H9 (cell line): ENCODE data around the gene PRDM2. TPM values are rescaled to one million over a fixed set of nuclear protein-coding genes. Genes with fewer than 3 reads are reported as not detected.

Experiments used
- DNase-seq: peaks from one replicate; pipeline ENCODE4 v3.0.0-alpha.2; 2017
- H2AFZ ChIP-seq: one replicate; pipeline ENCODE4 v1.6.1; 2013; ENCODE audit warnings: mild to moderate bottlenecking, low read length, control low read depth, moderate library complexity
- H2AK5ac ChIP-seq: 2 replicates; pipeline ENCODE4 v1.6.1; 2013; ENCODE audit warnings: low read length, control low read depth, mixed read lengths; ENCODE audit not compliant: insufficient read length
- H2BK120ac ChIP-seq: one replicate; pipeline ENCODE4 v1.6.1; 2013; ENCODE audit warnings: low read depth, mild to moderate bottlenecking, low read length, control low read depth, inconsistent platforms; ENCODE audit not compliant: poor library complexity, severe bottlenecking
- H2BK12ac ChIP-seq: 2 replicates; pipeline ENCODE4 v1.6.1; 2013; ENCODE audit warnings: low read length, control low read depth, mixed read lengths, low read depth; ENCODE audit not compliant: insufficient read length
- H2BK15ac ChIP-seq: 2 replicates; pipeline ENCODE4 v1.6.1; 2013; ENCODE audit warnings: low read depth, low read length, control low read depth
- H2BK20ac ChIP-seq: one replicate; pipeline ENCODE4 v1.6.1; 2013; ENCODE audit warnings: low read depth, mild to moderate bottlenecking, low read length, control low read depth, inconsistent platforms; ENCODE audit not compliant: poor library complexity, severe bottlenecking
- H2BK5ac ChIP-seq: 2 replicates; pipeline ENCODE4 v1.6.1; 2013; ENCODE audit warnings: low read length, control low read depth, mixed read lengths; ENCODE audit not compliant: insufficient read length
- H3K14ac ChIP-seq: 2 replicates; pipeline ENCODE4 v1.6.1; 2013; ENCODE audit warnings: low read length, control low read depth; ENCODE audit not compliant: insufficient read depth
- H3K18ac ChIP-seq: 2 replicates; pipeline ENCODE4 v1.6.1; 2013; ENCODE audit warnings: low read depth, mild to moderate bottlenecking, mixed read lengths, low read length, control low read depth; ENCODE audit not compliant: insufficient read length
- H3K23ac ChIP-seq: 2 replicates; pipeline ENCODE4 v1.6.1; 2013; ENCODE audit warnings: low read length, control low read depth, mixed read lengths, low read depth; ENCODE audit not compliant: insufficient read length
- H3K23me2 ChIP-seq: 2 replicates; pipeline ENCODE4 v1.6.1; 2013; ENCODE audit warnings: low read depth, mild to moderate bottlenecking, mixed read lengths, low read length, control low read depth; ENCODE audit not compliant: insufficient read length, poor library complexity, severe bottlenecking
- H3K27ac ChIP-seq: 2 replicates; pipeline ENCODE4 v1.5.1; 2013; ENCODE audit warnings: low read length, control low read depth, mixed read lengths, low read depth; ENCODE audit not compliant: insufficient read length
- H3K27me3 ChIP-seq: 2 replicates; pipeline ENCODE4 v1.6.1; 2013; ENCODE audit warnings: low read length, control low read depth, inconsistent platforms; ENCODE audit not compliant: insufficient read depth
- H3K4ac ChIP-seq: 2 replicates; pipeline ENCODE4 v1.6.1; 2013; ENCODE audit warnings: low read depth, mild to moderate bottlenecking, control low read depth, inconsistent platforms, low read length, moderate library complexity
- H3K4me1 ChIP-seq: 2 replicates; pipeline ENCODE4 v1.6.1; 2013; ENCODE audit warnings: low read length, control low read depth, inconsistent platforms; ENCODE audit not compliant: insufficient read depth
- H3K4me2 ChIP-seq: 2 replicates; pipeline ENCODE4 v1.6.1; 2013; ENCODE audit warnings: low read length, control low read depth, mixed read lengths; ENCODE audit not compliant: insufficient read length, insufficient read depth
- H3K56ac ChIP-seq: 2 replicates; pipeline ENCODE4 v1.6.1; 2013; ENCODE audit warnings: low read depth, mild to moderate bottlenecking, mixed read lengths, low read length, control low read depth; ENCODE audit not compliant: insufficient read length
- H3K79me1 ChIP-seq: 2 replicates; pipeline ENCODE4 v1.6.1; 2013; ENCODE audit warnings: low read depth, mild to moderate bottlenecking, moderate library complexity, low read length, control low read depth, inconsistent platforms; ENCODE audit not compliant: insufficient read depth, poor library complexity, severe bottlenecking
- H3K79me2 ChIP-seq: 2 replicates; pipeline ENCODE4 v1.6.1; 2013; ENCODE audit warnings: low read length, control low read depth, inconsistent platforms; ENCODE audit not compliant: insufficient read depth
- H3K9ac ChIP-seq: 2 replicates; pipeline ENCODE4 v1.6.1; 2013; ENCODE audit warnings: low read length, control low read depth, mixed read lengths; ENCODE audit not compliant: insufficient read length; ENCODE audit errors: extremely low read depth
- H3K9me3 ChIP-seq: one replicate; pipeline ENCODE4 v1.6.1; 2013; ENCODE audit warnings: low read depth, low read length, inconsistent platforms; ENCODE audit not compliant: control insufficient read depth
- H3T11ph ChIP-seq: one replicate; pipeline ENCODE4 v1.6.1; 2013; ENCODE audit warnings: mild to moderate bottlenecking, low read length, control low read depth, inconsistent platforms
- H4K20me1 ChIP-seq: one replicate; pipeline ENCODE4 v1.6.1; 2013; ENCODE audit not compliant: control insufficient read depth, insufficient read length, insufficient read depth
- H4K5ac ChIP-seq: 2 replicates; pipeline ENCODE4 v1.6.1; 2013; ENCODE audit warnings: low read depth, mild to moderate bottlenecking, mixed read lengths, low read length, control low read depth; ENCODE audit not compliant: insufficient read length
- H4K8ac ChIP-seq: replicated peaks from 2 replicates; pipeline ENCODE4 v1.6.1; 2013; ENCODE audit warnings: low read length, control low read depth, mixed read lengths, low read depth; ENCODE audit not compliant: insufficient read length
- H4K91ac ChIP-seq: 2 replicates; pipeline ENCODE4 v1.6.1; 2013; ENCODE audit warnings: low read depth, mild to moderate bottlenecking, moderate library complexity, mixed read lengths, low read length, control low read depth; ENCODE audit not compliant: insufficient read length
- H3K27ac Mint-ChIP-seq, 3 experiments: 2 replicates in 2 of 3; 3 replicates in 1 of 3; pipeline ENCODE4 v1.8.0; 2020 to 2021; ENCODE audit warnings: mixed read lengths in 3 of 3, mild to moderate bottlenecking in 1 of 3, moderate library complexity in 1 of 3
- H3K27me3 Mint-ChIP-seq: 2 replicates; pipeline ENCODE4 v1.8.0; 2021; ENCODE audit warnings: low read depth, mild to moderate bottlenecking, moderate library complexity, mixed read lengths
- H3K36me3 Mint-ChIP-seq, 3 experiments: 2 replicates in 2 of 3; 3 replicates in 1 of 3; pipeline ENCODE4 v1.8.0; 2020 to 2021; ENCODE audit warnings: low read depth in 3 of 3, mixed read lengths in 3 of 3; ENCODE audit not compliant: insufficient read depth in 1 of 3
- H3K4me1 Mint-ChIP-seq, 2 experiments: 2 replicates each; pipeline ENCODE4 v1.8.0; 2020; ENCODE audit warnings: mixed read lengths in 2 of 2
- H3K4me3 Mint-ChIP-seq, 2 experiments: 2 replicates in 1 of 2; 3 replicates in 1 of 2; pipeline ENCODE4 v1.8.0; 2020 to 2021; ENCODE audit warnings: mild to moderate bottlenecking in 2 of 2, mixed read lengths in 2 of 2, moderate library complexity in 1 of 2
- H3K9me3 Mint-ChIP-seq, 2 experiments: 2 replicates in 1 of 2; 3 replicates in 1 of 2; pipeline ENCODE4 v1.8.0; 2020; ENCODE audit warnings: mild to moderate bottlenecking in 2 of 2, mixed read lengths in 2 of 2, moderate library complexity in 1 of 2
- CTCF ChIP-seq: fragments of 200-600 bp; sonication (generic); conservative IDR thresholded peaks from 3 replicates; pipeline ENCODE4 v1.8.0; 2021; ENCODE audit warnings: antibody characterized with exemption, mild to moderate bottlenecking
- WGBS: extraction: QIAGEN DNeasy Blood & Tissue Kit; methylation state at CpG from one replicate; pipeline ENCODE4 v1.1.7; 2013; ENCODE audit warnings: missing lambda C conversion rate, low lambda C conversion rate, mixed read lengths; ENCODE audit not compliant: insufficient read length; ENCODE audit errors: extremely low coverage; 5-methylcytosine and 5-hydroxymethylcytosine counted together
- total RNA-seq: library from RNA; stranded (reverse); gene quantifications from 2 replicates; pipeline ENCODE4 v1.2.1, GENCODE V29; 2021

Gene PRDM2
- total RNA-seq, 1 experiment from 2014 or later = 24.5 TPM

GRCh38 chr1:13703558-13704490 is 3.8 kb downstream of the PRDM2 start:
- no peak overlapping the region for H3K4me2 ChIP-seq
- Mint-ChIP-seq H3K27ac (no peak overlapping the region), H3K4me1 (peaks cover 9 to 10% of the 10 kb centered on the region in 2 experiments), H3K9me3 (peaks cover 4 to 7% of the 10 kb centered on the region in 2 experiments), H3K27me3 (peaks cover 27% of the 10 kb centered on the region), H3K4me3 (no peak overlapping the region), H3K36me3 (peaks cover 4 to 5% (median 4%) of the 10 kb centered on the region in 3 experiments; a peak in 6 of 7 replicates)
- H4K91ac ChIP-seq = no peak overlapping the region
- no peaks in the 10 kb centered on the region for H3K4me1 ChIP-seq
- no peak overlapping the region for H3T11ph ChIP-seq
- TF ChIP-seq CTCF = no peak; the same call in 2 of the 3 replicates
- H3K27ac ChIP-seq = no peak overlapping the region
- H3K9me3 ChIP-seq = no peaks in the 10 kb centered on the region
- no peak overlapping the region for H3K14ac ChIP-seq
- H3K4ac ChIP-seq = no peak overlapping the region
- no peak overlapping the region for H2BK15ac ChIP-seq
- WGBS = 100% methylated on average over 3 of the region's 9 CpGs
- peaks cover 1% of the 10 kb centered on the region; the same call in 1 of the 2 replicates for H3K79me2 ChIP-seq
- no peak overlapping the region for H2BK5ac ChIP-seq
- H2AK5ac ChIP-seq = no peak overlapping the region
- H4K8ac ChIP-seq = no peak overlapping the region
- H2BK20ac ChIP-seq = no peak overlapping the region
- no peak overlapping the region for H4K5ac ChIP-seq
- no peaks in the 10 kb centered on the region for H4K20me1 ChIP-seq
- peaks cover 6% of the 10 kb centered on the region for H3K23me2 ChIP-seq
- H2BK12ac ChIP-seq = no peak overlapping the region
- H3K9ac ChIP-seq = no peak overlapping the region
- no peak overlapping the region for H3K23ac ChIP-seq
- H3K56ac ChIP-seq = no peak overlapping the region
- no peak overlapping the region for H2BK120ac ChIP-seq
- no peak overlapping the region for H2AFZ ChIP-seq
- peaks cover 8% of the 10 kb centered on the region for H3K79me1 ChIP-seq
- H3K27me3 ChIP-seq = peaks cover 5% of the 10 kb centered on the region; the same call in 1 of the 2 replicates
- no peak for DNase-seq
- no peak overlapping the region for H3K18ac ChIP-seq
